Measurements from ENCODE around the gene FOXP3.

Gene FOXP3

DNA sequence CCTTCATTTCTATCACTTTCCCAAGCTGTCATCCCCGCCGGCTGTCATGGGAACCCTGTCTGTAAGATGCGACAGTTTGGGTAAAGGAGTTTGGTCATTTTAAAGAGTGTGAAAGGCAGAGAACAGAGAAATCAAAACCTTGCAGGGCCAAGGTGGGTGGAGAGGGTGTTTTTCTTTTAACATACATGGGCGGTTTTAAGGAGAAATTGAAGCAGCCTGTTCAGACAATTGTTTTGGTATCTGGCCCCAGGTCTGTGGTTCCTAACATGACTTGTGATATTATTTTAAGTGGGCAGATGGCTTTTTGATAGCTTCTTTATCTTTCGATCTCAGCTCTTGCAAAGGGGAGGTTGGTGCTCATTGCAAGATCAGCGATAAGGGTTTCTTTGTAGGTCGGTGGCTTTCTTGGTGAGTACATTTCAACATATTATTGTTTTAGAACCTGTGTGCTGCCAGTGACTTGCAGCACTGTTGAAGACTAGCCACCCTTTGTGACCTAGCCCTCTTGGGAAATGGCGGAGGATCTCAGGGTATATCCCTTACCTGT, 8.7 kb upstream of the FOXP3 start:
- no peak for DNase-seq

DNA sequence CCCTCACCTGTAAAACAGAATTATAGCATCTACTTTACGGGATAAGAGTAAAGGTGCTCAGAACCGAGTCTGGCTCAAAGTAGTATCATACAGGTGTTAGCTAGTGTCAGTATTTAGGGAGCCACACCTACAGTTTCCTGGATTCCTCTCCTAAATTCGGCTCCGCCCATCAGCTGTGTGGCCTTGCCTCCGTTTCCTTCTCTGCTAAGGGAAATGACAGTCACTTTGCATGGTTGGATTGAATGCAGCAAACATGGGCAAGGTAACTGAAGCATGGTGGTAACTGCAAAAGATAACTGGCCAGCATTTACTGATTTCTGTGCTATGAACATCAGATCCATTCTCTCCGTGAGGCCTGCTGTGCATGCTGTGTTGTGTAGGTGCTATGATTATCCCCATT, 7.9 kb upstream of the FOXP3 start:
- DNase-seq = no peak

DNA sequence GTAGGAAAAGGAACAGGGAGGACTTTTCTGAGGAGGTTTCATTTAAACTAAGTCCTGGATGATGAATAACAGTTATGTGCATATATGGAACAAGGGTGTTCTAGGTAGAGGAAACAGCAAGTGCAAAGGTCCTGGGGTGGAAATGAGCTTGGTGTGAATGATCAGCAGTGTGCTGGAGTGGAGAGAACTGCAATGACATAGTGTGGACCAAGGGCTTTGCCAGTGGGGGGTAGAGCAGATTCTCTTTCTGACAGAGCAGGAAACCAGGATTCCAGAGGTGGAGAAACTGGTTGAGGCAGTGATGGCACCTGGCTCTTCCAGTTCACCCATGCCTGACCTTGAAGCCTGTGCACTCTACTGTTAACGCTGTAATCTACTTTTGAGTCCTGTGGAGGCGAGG, 6.8 kb upstream of the FOXP3 start:
- DNase-seq = no peak

DNA sequence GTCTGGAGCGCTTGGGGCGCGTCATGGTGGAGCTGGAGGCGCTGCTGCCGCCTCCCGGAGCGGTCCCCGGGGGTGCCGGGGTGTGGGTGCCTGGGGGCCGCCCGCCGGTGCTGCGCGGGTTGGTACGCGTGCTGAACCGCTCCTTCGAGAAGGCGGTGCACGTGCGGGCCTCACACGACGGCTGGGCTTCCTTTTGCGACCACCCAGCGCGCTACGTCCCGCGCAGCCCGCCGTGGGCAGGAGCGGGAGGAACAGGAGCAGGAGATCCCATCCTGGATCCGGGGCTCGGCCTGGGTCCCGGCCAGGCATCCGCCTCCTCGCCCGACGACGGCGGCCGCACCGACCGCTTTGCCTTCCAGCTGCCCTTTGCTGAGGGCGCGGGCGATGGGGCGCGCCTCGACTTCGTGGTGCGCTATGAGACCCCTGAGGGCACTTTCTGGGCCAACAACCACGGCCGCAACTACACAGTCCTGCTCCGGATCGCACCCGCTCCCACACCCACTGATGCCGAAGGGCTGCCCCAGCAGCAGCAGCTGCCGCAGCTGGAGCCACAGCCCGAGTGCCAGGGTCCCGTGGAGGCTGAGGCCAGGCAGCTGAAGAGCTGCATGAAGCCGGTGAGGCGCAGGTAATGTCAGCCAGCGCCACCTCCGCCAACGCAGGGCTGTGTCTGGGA, 5.9 kb upstream of the FOXP3 start:
- DNase-seq = no peak

DNA sequence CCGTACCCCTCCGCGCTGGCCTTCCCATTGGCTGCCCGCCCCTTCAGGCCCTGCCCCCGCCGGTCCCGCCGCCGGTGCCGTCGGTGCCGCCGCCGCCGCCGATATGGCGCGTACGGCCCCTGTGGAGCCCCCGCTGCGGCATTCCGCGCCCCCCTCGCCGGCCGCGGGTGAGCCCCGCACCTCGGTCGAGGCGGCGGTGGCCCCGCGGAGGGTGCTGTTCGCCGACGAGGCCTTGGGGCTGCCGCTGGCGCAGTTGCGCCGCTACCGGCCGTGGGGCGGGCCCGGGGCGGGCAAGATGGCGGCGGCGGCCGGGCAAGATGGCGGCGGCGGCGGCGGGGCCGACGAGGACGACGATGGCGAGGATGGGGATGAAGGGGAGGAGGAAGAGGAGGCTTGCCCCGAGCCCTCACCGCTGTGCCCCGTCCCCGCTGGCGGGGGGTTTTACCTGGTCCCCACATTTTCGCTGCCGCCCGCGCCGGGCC, 5.3 kb upstream of the FOXP3 start, which contains the start of gene PPP1R3F:
Gene PPP1R3F, plus strand, starts transcription at position 27 of the 482 bp plus-strand sequence. Its CDS starts 77 bp downstream, at position 104.
- DNase-seq = no peak

DNA sequence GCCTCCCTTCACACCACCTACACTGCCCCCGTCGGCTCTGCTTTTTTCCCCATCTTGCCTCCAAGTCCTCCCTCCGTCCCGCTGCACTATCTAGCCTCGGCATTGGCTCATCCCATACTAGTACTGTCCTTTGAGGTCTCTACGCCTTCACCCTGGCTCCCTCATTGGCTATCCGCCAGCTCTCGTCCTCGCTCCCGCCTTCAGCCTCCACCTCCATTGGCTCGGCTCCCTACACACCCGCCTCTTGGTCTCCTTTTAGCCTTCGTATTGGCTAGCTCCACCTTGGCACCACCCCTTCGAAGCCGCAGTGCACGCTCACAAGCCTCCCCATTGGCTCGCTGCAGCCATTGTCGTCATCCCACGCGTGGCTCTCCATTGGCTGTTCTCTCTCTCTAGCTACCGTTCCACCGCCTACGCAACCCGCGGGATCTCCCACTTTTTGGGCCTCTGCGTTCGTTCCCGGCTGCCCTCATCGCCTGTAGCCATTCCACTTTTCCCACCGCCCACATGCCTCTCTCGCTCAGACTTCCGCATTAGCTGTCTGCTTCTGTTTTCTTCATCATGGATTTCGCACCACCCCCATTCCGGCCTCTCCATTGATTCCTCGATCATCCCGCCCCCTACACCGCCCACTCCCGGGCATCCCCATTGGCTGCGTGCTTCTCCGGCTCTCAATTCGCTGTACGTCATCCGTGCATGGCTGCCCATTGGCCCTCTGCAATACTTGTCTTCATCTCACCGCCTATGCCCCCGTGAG, 4.7 kb upstream of the FOXP3 start:
- DNase-seq = peak; percentile 93

DNA sequence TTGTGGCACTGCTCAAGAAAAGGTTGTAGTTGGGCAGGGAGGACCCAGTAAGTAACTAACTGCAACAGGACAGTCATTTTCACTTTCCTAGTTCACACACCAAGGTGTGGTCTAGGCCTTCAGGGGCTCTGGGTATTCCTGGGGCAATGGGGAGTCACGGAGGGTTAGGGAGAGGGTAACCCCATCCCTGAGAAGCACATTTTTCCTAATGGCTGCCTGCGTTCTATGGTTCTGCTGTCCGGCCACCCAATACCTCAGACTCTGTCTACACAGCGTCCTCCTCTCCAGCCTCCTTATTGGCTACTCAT, 4.1 kb upstream of the FOXP3 start:
- no peak for DNase-seq

DNA sequence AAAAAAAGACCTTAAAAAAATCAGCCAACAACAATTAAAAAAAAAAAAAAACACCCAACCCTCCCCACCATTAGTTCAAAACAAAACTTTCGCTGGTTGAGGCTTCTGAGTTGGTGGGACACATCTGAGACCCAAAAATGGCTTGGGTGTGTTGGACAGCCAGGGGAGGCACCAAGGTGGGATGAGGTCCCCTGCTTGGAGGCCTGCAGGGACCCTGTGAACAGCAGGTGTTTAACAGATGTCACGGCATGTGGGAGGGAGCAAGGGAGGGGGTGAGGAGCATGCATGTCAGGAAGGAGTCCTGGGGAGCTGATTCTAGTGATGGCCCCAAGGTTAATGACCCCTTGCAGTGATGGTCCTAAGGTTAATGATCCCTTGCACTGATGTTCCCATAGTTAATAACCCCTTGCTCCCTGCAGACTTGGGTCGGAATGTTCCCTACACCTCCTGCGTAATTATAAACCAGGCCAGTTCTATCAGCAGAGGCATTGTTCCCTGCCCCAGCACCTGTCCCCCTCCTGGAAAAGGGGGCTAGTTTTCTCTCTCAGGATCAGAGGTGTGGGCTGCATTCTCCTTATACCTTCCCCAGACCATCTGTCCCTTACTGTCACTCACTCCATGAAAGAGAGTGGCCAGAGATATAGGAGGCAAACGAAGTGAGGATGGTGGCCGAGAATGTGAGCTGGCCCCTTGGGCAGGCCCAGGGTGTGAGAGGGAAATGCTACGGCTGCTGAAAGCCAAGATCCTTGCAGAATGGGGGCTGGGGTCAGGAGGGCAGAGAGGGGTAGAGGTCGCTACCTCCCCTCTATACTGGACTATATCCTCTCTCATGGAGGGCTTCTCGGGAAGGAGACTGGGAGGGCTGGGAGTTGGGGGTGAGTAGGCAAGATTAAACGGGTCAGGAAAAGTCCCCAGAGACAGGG, 2.3 kb upstream of the FOXP3 start:
- DNase-seq = no peak

DNA sequence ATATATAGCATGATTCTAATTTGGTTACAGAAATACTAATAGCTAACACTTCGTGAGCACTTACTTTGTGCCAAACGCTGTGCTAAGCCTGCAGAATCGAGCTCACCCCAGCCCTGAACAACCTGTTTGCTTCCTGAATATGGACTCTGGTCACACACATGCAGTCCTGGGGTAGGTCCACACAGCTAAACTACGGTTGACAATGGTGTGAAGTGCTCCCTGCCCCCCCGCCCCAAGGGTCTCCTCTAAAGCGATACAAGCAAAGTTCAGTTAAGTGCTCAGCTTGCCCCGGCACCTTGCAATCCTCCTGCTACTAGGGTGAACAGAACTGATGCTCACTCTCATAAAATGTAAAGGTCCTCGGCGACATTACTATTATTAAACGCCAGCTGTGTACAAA, 879 bp downstream of the FOXP3 start:
- no peak for DNase-seq

DNA sequence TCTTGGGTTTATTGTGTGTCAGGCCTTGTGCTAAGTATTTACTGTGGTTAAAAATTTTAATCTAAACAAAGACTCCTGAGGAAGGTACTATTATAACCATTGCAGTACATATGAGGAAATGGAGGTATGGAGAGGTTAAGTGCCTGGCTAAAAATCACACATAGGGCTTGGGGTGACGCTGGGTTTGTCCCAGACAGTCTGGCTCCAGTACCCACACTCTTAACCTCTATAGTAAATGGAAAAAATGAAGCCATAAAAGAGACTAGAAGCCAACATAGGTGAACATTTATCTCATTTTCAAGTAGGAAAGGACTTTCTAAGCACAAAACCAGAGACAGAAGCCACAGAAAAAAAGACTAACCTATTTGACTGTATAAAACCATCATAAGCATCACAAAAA, 1.9 kb downstream of the FOXP3 start:
- DNase-seq = no peak

DNA sequence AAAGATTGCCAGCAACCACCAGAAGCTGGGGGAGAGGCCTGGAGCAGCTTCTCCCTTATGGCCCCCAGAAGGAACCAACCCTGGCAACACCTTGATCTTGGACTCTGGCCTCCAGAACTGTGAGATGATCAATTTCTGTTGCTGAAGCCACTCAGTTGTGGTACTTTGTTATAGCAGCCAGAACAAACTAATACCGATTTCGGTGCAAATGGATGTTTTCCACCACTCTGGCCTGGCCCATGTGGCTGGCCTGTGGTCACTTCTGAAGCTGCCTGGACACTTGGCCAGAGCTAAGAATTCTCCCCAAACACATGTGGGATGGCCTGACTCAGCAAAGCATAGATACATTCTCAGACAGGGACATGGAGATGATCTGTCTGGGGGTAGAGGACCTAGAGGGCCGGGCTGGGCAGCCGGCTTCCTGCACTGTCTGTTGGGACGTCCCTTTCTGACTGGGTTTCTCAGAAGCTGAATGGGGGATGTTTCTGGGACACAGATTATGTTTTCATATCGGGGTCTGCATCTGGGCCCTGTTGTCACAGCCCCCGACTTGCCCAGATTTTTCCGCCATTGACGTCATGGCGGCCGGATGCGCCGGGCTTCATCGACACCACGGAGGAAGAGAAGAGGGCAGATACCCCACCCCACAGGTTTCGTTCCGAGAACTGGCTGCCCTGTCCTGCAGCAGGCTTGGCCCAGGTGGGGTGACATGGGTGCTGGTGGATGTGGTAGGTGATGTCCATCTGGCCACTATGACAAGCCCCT, 4.1 kb downstream of the FOXP3 start:
- DNase-seq = no peak

DNA sequence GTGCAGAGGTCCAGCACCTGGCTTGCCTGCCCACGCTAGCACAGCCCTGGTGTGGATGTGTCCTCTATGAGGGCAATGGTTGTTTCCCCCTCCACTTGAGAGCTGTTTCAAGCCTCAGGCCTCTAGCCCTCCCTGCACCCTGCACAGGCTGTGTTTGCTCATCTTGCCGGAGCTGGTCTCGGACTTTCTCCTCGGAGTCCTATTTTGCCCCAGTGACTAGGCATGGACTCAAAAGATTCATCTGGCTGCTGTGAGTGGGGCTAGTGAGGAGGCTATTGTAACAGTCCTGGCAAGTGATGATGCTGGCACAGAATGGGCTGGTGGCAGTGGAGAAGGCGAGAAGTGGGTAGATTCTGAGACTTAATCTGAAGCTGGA, 5.8 kb downstream of the FOXP3 start:
- no peak for DNase-seq

DNA sequence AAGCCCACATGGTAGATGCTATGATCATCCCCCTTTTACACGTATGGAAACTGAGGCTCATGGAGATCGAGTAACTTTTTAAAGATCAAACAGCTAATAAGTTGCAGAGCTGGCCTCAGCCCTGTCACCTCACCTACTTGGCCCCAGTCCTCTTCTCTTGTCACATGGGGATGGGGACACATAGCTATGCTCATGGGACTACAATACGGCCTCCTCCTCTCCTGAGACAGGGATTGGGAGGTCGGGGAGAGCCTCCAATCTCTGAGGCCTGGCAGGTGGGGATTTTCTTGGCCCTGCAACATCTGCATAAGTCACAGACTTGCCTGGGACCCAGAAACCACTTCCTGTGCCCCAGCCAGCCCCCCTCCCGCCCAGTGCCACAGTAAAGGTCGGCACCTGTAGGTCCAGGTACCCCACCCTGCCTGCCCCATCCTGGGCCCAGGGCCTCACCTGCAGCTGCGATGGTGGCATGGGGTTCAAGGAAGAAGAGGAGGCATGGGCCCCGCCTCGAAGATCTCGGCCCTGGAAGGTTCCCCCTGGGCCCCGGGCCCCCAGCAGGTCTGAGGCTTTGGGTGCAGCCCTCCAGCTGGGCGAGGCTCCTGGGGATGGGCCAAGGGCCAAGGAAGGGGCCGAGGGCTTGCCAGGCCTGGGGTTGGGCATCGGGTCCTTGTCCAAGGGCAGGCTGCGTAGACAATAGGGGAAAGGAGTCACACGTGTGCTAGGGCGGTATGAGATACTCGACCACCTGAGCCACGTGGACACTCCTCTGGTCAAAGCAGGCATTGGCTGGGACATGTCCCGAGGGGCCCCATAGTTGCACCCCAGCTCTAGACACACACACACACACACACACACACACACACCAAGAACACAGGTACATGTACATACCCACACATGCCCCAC, 6.4 kb downstream of the FOXP3 start:
- no peak for DNase-seq

DNA sequence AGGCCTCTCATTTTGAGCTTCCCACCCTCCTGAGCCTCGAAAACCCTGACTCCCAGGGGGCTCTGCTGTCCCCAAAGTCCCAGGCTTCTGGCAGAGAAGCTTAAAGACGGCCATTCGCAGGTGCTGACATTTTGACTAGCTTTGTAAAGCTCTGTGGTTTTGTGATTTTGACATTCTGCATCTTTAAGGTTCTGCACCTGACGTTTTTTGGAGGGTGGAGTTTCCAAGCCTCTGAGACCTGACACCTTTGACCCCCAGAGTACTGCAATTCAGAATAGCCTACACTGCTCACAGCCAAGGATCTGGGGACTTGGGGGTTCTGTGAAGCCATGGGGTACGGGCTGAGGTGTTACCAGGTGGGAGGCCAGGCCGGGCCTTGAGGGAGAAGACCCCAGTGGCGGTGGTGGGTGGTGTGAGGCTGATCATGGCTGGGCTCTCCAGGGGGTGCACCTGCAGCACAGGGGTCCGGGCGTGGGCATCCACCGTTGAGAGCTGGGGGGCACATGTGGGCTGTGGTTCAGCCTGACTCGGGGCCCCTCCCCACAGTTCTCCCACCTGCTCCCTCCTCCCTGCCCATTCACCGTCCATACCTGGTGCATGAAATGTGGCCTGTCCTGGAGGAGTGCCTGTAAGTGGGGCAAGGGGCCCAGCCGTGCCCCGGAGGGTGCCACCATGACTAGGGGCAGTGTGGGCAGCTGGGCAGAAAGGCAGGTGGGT, 7.3 kb downstream of the FOXP3 start:
- DNase-seq = no peak

DNA sequence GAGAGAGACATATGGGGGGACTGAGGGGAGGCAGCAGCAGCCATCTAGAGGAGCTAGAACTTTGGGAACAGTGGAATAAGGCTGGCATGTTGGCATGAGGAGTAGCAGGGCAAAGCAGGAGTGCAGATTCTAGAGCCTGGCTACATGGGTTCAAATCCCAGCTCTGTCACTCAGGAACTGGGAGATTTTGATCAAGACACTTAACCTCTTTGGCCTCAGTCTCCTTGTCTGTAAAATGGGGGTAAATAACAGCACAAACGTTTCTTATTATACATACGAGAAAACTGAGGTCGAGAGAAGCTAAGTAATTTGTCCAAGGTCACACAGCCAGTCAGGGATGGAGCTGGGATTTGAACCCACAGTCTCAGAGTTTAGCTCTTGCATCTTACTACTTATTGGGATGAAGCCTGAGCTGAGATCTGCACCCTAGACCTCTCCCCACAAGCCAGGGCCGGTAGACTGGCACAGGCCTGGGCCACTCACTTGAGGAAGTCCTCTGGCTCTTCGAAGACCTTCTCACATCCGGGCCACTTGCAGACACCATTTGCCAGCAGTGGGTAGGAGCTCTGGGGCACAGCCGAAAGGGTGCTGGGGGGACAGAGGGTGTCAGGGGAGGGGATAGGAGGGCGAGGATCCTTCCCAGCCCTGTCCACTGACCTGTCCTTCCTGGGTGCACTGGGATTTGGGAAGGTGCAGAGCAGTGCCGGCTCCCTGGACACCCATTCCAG, 8.1 kb downstream of the FOXP3 start:
- no peak for DNase-seq

DNA sequence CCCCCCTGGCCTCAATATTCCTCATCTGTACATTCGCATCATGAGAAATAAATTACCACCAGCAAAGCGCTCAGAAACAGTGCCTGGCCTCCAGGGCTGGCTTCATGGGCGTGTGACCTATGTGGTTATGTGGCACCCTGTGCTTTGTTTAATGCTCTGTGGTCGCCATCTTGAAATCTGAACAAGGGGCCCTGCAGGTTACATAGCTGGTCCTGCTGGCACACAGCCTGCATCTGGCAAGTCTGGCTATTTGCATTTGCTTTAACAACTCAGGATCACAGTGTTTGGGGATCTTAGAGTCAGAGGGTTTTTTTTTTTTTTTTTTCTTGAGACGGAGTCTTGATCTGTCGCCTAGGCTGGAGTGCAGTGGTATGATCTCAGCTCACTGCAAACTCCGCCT, 9.9 kb downstream of the FOXP3 start:
- DNase-seq = no peak

DNA sequence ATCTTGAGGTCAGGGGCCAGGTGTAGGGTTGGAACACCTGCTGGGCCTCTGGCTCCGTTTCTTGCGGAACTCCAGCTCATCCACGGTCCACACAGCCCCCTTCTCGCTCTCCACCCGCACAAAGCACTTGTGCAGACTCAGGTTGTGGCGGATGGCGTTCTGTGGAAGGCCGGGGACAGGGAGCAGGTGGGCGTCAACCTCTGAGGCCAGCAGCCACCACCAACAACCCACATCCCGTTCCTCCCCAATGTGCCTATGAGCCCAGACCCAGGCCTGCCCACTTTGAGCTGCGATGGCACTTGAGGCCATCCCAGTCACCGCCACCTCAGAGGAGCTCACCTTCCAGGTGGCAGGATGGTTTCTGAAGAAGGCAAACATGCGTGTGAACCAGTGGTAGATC, 13.2 kb downstream of the FOXP3 start:
- DNase-seq = no peak

DNA sequence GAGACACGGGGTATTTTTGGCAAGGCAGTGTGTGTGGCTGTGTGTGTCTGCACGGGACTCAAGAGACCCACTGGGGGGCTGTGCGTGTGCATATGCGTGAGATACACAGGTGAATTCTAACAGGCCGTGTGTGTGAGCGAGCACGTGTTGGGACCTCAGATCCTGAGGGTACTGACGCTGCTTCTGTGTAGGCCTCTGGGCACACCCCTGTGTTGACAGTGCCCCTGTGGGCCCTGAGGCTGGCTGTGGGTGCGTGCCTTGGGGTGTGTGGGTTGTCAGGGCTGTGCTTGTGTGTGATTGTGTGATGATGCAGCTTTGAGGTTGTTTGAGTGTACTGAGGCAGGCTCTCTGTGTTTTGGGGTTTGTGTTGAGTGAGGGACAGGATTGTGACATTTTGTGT, 13.9 kb downstream of the FOXP3 start:
- no peak for DNase-seq

DNA sequence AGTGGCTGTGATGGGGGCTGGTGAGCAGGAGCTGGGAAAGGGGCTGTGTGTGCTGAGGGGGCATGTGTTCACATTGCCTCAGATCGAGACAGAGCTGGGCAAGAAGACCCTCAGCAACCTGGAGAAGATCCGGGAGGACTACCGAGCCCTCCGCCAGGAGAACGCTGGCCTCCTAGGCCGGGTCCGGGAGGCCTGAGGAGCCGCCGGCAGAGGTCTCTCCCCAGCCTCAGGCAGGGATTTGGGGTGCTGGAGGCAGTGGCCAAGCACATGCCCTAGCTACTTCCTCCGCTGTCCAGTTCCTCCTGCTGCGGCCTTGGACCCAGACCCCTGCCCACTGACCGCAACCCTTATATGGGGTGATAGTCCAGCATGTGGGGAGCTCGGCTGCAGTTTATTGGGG, 14.4 kb downstream of the FOXP3 start:
- no peak for DNase-seq

DNA sequence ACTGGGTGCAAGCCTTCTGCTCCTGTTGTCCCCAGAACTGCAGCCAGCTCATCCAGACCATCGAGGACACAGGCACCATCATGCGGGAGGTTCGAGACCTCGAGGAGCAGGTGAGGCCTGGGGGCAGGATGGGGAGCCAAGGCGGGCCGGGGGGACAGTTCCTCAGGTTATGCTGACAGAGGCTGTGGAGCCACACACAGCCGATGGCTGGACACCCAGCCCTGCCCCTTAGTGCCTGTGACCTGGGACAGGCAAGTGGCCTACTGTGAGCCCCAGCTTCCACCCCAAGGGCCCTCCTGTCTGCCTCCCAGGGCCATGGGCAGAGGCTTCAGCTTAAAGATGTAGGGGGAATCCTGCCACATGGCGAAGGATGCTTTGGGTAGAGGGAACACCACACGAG, 14.9 kb downstream of the FOXP3 start:
- DNase-seq = no peak
